ENCODE measurements around the gene PRDX1. TPM values are rescaled to one million over a fixed set of nuclear protein-coding genes. Genes with fewer than 3 reads are reported as not detected.
A peak's percentile ranks its signal among the peaks of the same experiment; 100 is the strongest.

Gene PRDX1
- polyA plus RNA-seq, 2 of the 4 experiments (the other 2 are of a cell fraction), result 2,391 to 2,709 TPM

- TF ChIP-seq BCL3 (IDR thresholded peaks at IDR 0.05) (no peak), ESRRA (IDR thresholded peaks at IDR 0.05; ENCODE audit: borderline replicate concordance, low read length) (no peak), MAZ (IDR thresholded peaks at IDR 0.05; ENCODE audit: borderline replicate concordance, low read depth, low read length) (no peak), HOXB13 (CRISPR knock-in tag; IDR thresholded peaks at IDR 0.05; ENCODE audit: low read depth) (no peak), JUN (IDR thresholded peaks at IDR 0.05) (no peak), CHD2 (IDR thresholded peaks at IDR 0.05; ENCODE audit: low read length, partially characterized antibody) (no peak), HES2 (IDR thresholded peaks at IDR 0.05) (no peak), RCOR1 (IDR thresholded peaks at IDR 0.05; ENCODE audit: low read depth, low read length) (no peak), FOXS1 (CRISPR knock-in tag; IDR thresholded peaks at IDR 0.05) (no peak), NPAS2 (CRISPR knock-in tag; IDR thresholded peaks at IDR 0.05; ENCODE audit: borderline replicate concordance) (no peak)
These were observed 24.0 kb upstream of the PRDX1 start (continued) for GRCh38 chr1:45545553-45546310.

- POLR2A ChIA-PET, result interaction anchor here (1.2 kb wide), 1 partner anchor 23 kb away, joined by 5 read pairs; the partner anchor contains the start of gene PRDX1
- Histone ChIP-seq H3K4me2 (no peak overlapping the region), H3K4me3 (no peak overlapping the region), H3K9me3 (no peaks in the 10 kb centered on the region), H3K4me1 (peaks cover 9% of the 10 kb centered on the region; the same call in 2 of the 3 replicates), H3K27ac (no peak overlapping the region; a peak in 1 of 6 replicates)
- ATAC-seq (peak in 1 of 2 experiments; percentile 40; a peak in 1 of 6 replicates), DNase-seq (ENCODE audit: low read depth in 1 of 2, low spot score in 1 of 2) (no peak), FAIRE-seq (no peak)
- WGBS (ENCODE audit: missing lambda C conversion rate), result 71% methylated on average over 6 of the region's 6 CpGs
- CTCF ChIA-PET, result interaction anchor here (1.1 kb wide), 1 partner anchor 185 kb away, joined by 3 read pairs; no protein-coding TSS in a partner anchor
- TF ChIP-seq RARB (CRISPR knock-in tag; IDR thresholded peaks at IDR 0.05) (no peak), REST (IDR thresholded peaks at IDR 0.05) (no peak), CBX8 (IDR thresholded peaks at IDR 0.05) (no peak), HDAC2 (IDR thresholded peaks at IDR 0.05) (no peak), RFX5 (IDR thresholded peaks at IDR 0.05) (no peak), ZSCAN20 (CRISPR knock-in tag; IDR thresholded peaks at IDR 0.05) (no peak), E2F6 (IDR thresholded peaks at IDR 0.05; ENCODE audit: borderline replicate concordance, low read depth) (no peak), CHD4 (IDR thresholded peaks at IDR 0.05; ENCODE audit: borderline replicate concordance) (no peak), HOXA7 (CRISPR knock-in tag; IDR thresholded peaks at IDR 0.05) (no peak), RNF2 (IDR thresholded peaks at IDR 0.05; ENCODE audit: borderline replicate concordance, low read depth) (no peak), ZFP36 (IDR thresholded peaks at IDR 0.05; ENCODE audit: borderline replicate concordance, partially characterized antibody) (no peak), ESRRA (IDR thresholded peaks at IDR 0.05; ENCODE audit: borderline replicate concordance, low read length) (no peak), HOXB13 (CRISPR knock-in tag; IDR thresholded peaks at IDR 0.05; ENCODE audit: low read depth) (no peak)
These were observed 23.4 kb upstream of the PRDX1 start for GRCh38 chr1:45545019-45545493.

Data from A549 (cell line).